WTC11 (cell line): ENCODE data around the gene SLC5A8.

Experiments used
- AFF4 ChIP-seq: sonication (generic); formaldehyde crosslinking; IDR thresholded peaks from 2 replicates; pipeline ENCODE4 v1.8.1; 2023; ENCODE audit warnings: mild to moderate bottlenecking, missing genetic modification reagents, borderline replicate concordance
- CTCF ChIP-seq: fragments of 200-600 bp; IDR thresholded peaks from 2 replicates; pipeline ENCODE4 v1.8.0; 2022; ENCODE audit warnings: antibody characterized with exemption
- JUN ChIP-seq: sonication (generic); formaldehyde crosslinking; IDR thresholded peaks from 2 replicates; pipeline ENCODE4 v1.8.0; 2023; ENCODE audit warnings: mild to moderate bottlenecking, missing genetic modification reagents
- KAT7 ChIP-seq: sonication (generic); formaldehyde crosslinking; IDR thresholded peaks from 2 replicates; pipeline ENCODE4 v1.8.1; 2023; ENCODE audit warnings: missing genetic modification reagents, mild to moderate bottlenecking, borderline replicate concordance
- NR1H2 ChIP-seq: sonication (generic); formaldehyde crosslinking; IDR thresholded peaks from 2 replicates; pipeline ENCODE4 v1.9.0; 2021; ENCODE audit warnings: mild to moderate bottlenecking, moderate library complexity, missing genetic modification reagents
- SOX15 ChIP-seq: fragments of 250-450 bp; sonication (Bioruptor Pico); IDR thresholded peaks from 2 replicates; pipeline ENCODE4 v1.9.0; 2021; ENCODE audit warnings: mild to moderate bottlenecking
- SP1 ChIP-seq: sonication (generic); formaldehyde crosslinking; conservative IDR thresholded peaks from 2 replicates; pipeline ENCODE4 v1.8.1; 2022; ENCODE audit warnings: missing genetic modification reagents
- TEAD4 ChIP-seq: sonication (generic); formaldehyde crosslinking; IDR thresholded peaks from 2 replicates; pipeline ENCODE4 v1.8.0; 2022; ENCODE audit warnings: mild to moderate bottlenecking, missing genetic modification reagents
- ZNF263 ChIP-seq: sonication (generic); formaldehyde crosslinking; IDR thresholded peaks from 2 replicates; pipeline ENCODE4 v1.8.1; 2022; ENCODE audit warnings: low read depth, mild to moderate bottlenecking, moderate library complexity, missing genetic modification reagents
- ZNF281 ChIP-seq: sonication (generic); formaldehyde crosslinking; IDR thresholded peaks from 2 replicates; pipeline ENCODE4 v1.8.0; 2023; ENCODE audit warnings: mild to moderate bottlenecking, missing genetic modification reagents
- ZNF317 ChIP-seq: sonication (generic); formaldehyde crosslinking; IDR thresholded peaks from 2 replicates; pipeline ENCODE4 v1.8.1; 2023; ENCODE audit warnings: low read depth, mild to moderate bottlenecking, moderate library complexity, missing genetic modification reagents, borderline replicate concordance
- TF ChIP-seq, protein P1 (sequence below): sonication (generic); formaldehyde crosslinking; IDR thresholded peaks from 2 replicates; pipeline ENCODE4 v1.8.1; 2023; ENCODE audit warnings: mild to moderate bottlenecking, missing genetic modification reagents, moderate library complexity

- TF ChIP-seq KAT7, result no peak
- TF ChIP-seq CTCF, result no peak
- no peak for TF ChIP-seq JUN (CRISPR knock-in tag)
- no peak for TF ChIP-seq ZNF263
- TF ChIP-seq, protein P1, sequence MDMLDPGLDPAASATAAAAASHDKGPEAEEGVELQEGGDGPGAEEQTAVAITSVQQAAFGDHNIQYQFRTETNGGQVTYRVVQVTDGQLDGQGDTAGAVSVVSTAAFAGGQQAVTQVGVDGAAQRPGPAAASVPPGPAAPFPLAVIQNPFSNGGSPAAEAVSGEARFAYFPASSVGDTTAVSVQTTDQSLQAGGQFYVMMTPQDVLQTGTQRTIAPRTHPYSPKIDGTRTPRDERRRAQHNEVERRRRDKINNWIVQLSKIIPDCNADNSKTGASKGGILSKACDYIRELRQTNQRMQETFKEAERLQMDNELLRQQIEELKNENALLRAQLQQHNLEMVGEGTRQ (CRISPR knock-in tag), result no peak
- TF ChIP-seq NR1H2 (CRISPR knock-in tag), result no peak
- no peak for TF ChIP-seq SOX15 (CRISPR knock-in tag)
- no peak for TF ChIP-seq ZNF281 (CRISPR knock-in tag)
- TF ChIP-seq AFF4, result no peak
- no peak for TF ChIP-seq ZNF317
- no peak for TF ChIP-seq SP1 (CRISPR knock-in tag)
- TF ChIP-seq TEAD4 (CRISPR knock-in tag), result no peak
Measured at GRCh38 chr12:101174541-101174940, 35.5 kb downstream of the SLC5A8 start.
